Loucy (cell line): ENCODE measurements around the gene RNFT2.

Source experiments
- H2AFZ ChIP-seq: fragments of 200-600 bp; sonication (generic); 2 replicates; pipeline ENCODE4 v1.6.0; 2016; ENCODE audit warnings: antibody characterized with exemption, mild to moderate bottlenecking, low read length, moderate library complexity
- H3F3A ChIP-seq: fragments of 200-600 bp; 2 replicates; pipeline ENCODE4 v1.6.0; 2016; ENCODE audit warnings: antibody characterized with exemption, low read depth, mild to moderate bottlenecking
- H3K27me3 ChIP-seq: fragments of 200-600 bp; sonication (generic); 2 replicates; pipeline ENCODE4 v1.6.1; 2014; ENCODE audit warnings: low read length, mild to moderate bottlenecking; ENCODE audit not compliant: insufficient read depth, poor library complexity, severe bottlenecking
- H3K36me3 ChIP-seq: fragments of 200-600 bp; sonication (generic); 2 replicates; pipeline ENCODE4 v1.6.1; 2016; ENCODE audit warnings: low read length; ENCODE audit not compliant: insufficient read depth
- H3K4me1 ChIP-seq: fragments of 200-600 bp; sonication (generic); 2 replicates; pipeline ENCODE4 v1.5.1; 2014; ENCODE audit warnings: low read length, mild to moderate bottlenecking; ENCODE audit not compliant: insufficient read depth, poor library complexity, severe bottlenecking
- H3K4me2 ChIP-seq: fragments of 200-600 bp; sonication (generic); 2 replicates; pipeline ENCODE4 v1.6.0; 2014; ENCODE audit warnings: antibody characterized with exemption, low read length, low read depth, mild to moderate bottlenecking; ENCODE audit not compliant: poor library complexity, severe bottlenecking
- H3K4me3 ChIP-seq: fragments of 200-600 bp; sonication (generic); 2 replicates; pipeline ENCODE4 v1.5.1; 2014; ENCODE audit warnings: low read length, mild to moderate bottlenecking, mixed read lengths; ENCODE audit not compliant: poor library complexity, severe bottlenecking
- H3K79me2 ChIP-seq: fragments of 200-600 bp; sonication (generic); 2 replicates; pipeline ENCODE4 v1.6.1; 2014; ENCODE audit warnings: low read length; ENCODE audit not compliant: insufficient read depth
- H3K9ac ChIP-seq: fragments of 200-600 bp; sonication (generic); 2 replicates; pipeline ENCODE4 v1.6.0; 2014; ENCODE audit warnings: mild to moderate bottlenecking, low read depth, low read length, moderate library complexity; ENCODE audit not compliant: poor library complexity, severe bottlenecking
- H3K9me2 ChIP-seq: fragments of 200-600 bp; sonication (generic); replicated peaks from 2 replicates; pipeline ENCODE4 v1.6.1; 2016; ENCODE audit warnings: low read depth, low read length, mixed read lengths
- H3K9me3 ChIP-seq: fragments of 200-600 bp; sonication (generic); 2 replicates; pipeline ENCODE4 v1.6.1; 2014; ENCODE audit warnings: mild to moderate bottlenecking, antibody characterized with exemption, low read length, low read depth; ENCODE audit not compliant: insufficient read depth
- H4K20me1 ChIP-seq: fragments of 200-600 bp; sonication (generic); 2 replicates; pipeline ENCODE4 v1.6.0; 2014; ENCODE audit warnings: antibody characterized with exemption, low read length, mild to moderate bottlenecking; ENCODE audit not compliant: insufficient read depth, poor library complexity, severe bottlenecking
- EZH2phosphoT487 ChIP-seq: fragments of 200-600 bp; IDR thresholded peaks from 2 replicates; pipeline ENCODE4 v1.6.1; 2018; ENCODE audit warnings: antibody characterized with exemption, mild to moderate bottlenecking, moderate library complexity, borderline replicate concordance
- TF ChIP-seq, protein P1 (sequence below): fragments of 200-600 bp; sonication (generic); conservative IDR thresholded peaks from 2 replicates; pipeline ENCODE4 v1.5.1; 2014; ENCODE audit warnings: mild to moderate bottlenecking, antibody characterized with exemption, low read length

The RNFT2 gene

GRCh38 chr12:116714175-116714574 lies 23.9 kb upstream of the RNFT2 start:
- no peaks in the 10 kb centered on the region for H3K79me2 ChIP-seq
- no peaks in the 10 kb centered on the region for H3K9me2 ChIP-seq
- no peaks in the 10 kb centered on the region for H3K27me3 ChIP-seq
- no peaks in the 10 kb centered on the region for H3K9me3 ChIP-seq
- TF ChIP-seq EZH2phosphoT487 = no peak
- TF ChIP-seq, protein P1, sequence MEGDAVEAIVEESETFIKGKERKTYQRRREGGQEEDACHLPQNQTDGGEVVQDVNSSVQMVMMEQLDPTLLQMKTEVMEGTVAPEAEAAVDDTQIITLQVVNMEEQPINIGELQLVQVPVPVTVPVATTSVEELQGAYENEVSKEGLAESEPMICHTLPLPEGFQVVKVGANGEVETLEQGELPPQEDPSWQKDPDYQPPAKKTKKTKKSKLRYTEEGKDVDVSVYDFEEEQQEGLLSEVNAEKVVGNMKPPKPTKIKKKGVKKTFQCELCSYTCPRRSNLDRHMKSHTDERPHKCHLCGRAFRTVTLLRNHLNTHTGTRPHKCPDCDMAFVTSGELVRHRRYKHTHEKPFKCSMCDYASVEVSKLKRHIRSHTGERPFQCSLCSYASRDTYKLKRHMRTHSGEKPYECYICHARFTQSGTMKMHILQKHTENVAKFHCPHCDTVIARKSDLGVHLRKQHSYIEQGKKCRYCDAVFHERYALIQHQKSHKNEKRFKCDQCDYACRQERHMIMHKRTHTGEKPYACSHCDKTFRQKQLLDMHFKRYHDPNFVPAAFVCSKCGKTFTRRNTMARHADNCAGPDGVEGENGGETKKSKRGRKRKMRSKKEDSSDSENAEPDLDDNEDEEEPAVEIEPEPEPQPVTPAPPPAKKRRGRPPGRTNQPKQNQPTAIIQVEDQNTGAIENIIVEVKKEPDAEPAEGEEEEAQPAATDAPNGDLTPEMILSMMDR = no peak
- no peaks in the 10 kb centered on the region for H4K20me1 ChIP-seq
- no peaks in the 10 kb centered on the region for H3K4me1 ChIP-seq
- H2AFZ ChIP-seq = no peak overlapping the region
- H3K9ac ChIP-seq = no peak overlapping the region
- H3F3A ChIP-seq = no peaks in the 10 kb centered on the region
- H3K36me3 ChIP-seq = peaks cover 41% of the 10 kb centered on the region; the same call in 1 of the 2 replicates
- no peak overlapping the region for H3K4me2 ChIP-seq
- no peak overlapping the region for H3K4me3 ChIP-seq

GRCh38 chr12:116717466-116718437 lies 20.4 kb upstream of the RNFT2 start:
- no peak overlapping the region for H3K9ac ChIP-seq

GRCh38 chr12:116718655-116719454 lies 19.3 kb upstream of the RNFT2 start:
- no peak overlapping the region for H3K4me2 ChIP-seq

More at GRCh38 chr12:116717466-116718437, 20.4 kb upstream of the RNFT2 start:
- peaks cover 76% of the 10 kb centered on the region for H3K36me3 ChIP-seq
- no peaks in the 10 kb centered on the region for H3K9me3 ChIP-seq
- H2AFZ ChIP-seq = no peak overlapping the region
- H3K4me2 ChIP-seq = no peak overlapping the region
- no peaks in the 10 kb centered on the region for H3K4me1 ChIP-seq
- no peak overlapping the region for H3K4me3 ChIP-seq
- no peaks in the 10 kb centered on the region for H3K9me2 ChIP-seq
- H3K27me3 ChIP-seq = no peaks in the 10 kb centered on the region
- no peaks in the 10 kb centered on the region for H4K20me1 ChIP-seq
- no peaks in the 10 kb centered on the region for H3F3A ChIP-seq
- TF ChIP-seq EZH2phosphoT487 = no peak
- TF ChIP-seq, protein P1 = no peak
- H3K79me2 ChIP-seq = no peaks in the 10 kb centered on the region

More at GRCh38 chr12:116718655-116719454, 19.3 kb upstream of the RNFT2 start:
- no peak overlapping the region for H3K9ac ChIP-seq
- no peaks in the 10 kb centered on the region for H3K27me3 ChIP-seq
- H2AFZ ChIP-seq = no peak overlapping the region
- TF ChIP-seq EZH2phosphoT487 = no peak
- TF ChIP-seq, protein P1 = no peak
- H3K36me3 ChIP-seq = peaks cover 77% of the 10 kb centered on the region
- no peaks in the 10 kb centered on the region for H3K9me2 ChIP-seq
- no peaks in the 10 kb centered on the region for H3K79me2 ChIP-seq
- no peaks in the 10 kb centered on the region for H3F3A ChIP-seq
- no peaks in the 10 kb centered on the region for H3K4me1 ChIP-seq
- no peaks in the 10 kb centered on the region for H3K9me3 ChIP-seq
- H3K4me3 ChIP-seq = no peak overlapping the region
- H4K20me1 ChIP-seq = no peaks in the 10 kb centered on the region
